GM12878 (cell line): ENCODE measurements around the gene PTPDC1.

ENCODE experiments used
- GATAD2B ChIP-seq: fragments of 450-650 bp; conservative IDR thresholded peaks from 2 replicates; pipeline ENCODE4 v1.6.1; 2017; ENCODE audit warnings: low read depth, mild to moderate bottlenecking, moderate library complexity
- TAF1 ChIP-seq: IDR thresholded peaks from 2 replicates; pipeline ENCODE4 v1.6.1; 2011; ENCODE audit warnings: mild to moderate bottlenecking, low read depth, low read length, borderline replicate concordance

DNA sequence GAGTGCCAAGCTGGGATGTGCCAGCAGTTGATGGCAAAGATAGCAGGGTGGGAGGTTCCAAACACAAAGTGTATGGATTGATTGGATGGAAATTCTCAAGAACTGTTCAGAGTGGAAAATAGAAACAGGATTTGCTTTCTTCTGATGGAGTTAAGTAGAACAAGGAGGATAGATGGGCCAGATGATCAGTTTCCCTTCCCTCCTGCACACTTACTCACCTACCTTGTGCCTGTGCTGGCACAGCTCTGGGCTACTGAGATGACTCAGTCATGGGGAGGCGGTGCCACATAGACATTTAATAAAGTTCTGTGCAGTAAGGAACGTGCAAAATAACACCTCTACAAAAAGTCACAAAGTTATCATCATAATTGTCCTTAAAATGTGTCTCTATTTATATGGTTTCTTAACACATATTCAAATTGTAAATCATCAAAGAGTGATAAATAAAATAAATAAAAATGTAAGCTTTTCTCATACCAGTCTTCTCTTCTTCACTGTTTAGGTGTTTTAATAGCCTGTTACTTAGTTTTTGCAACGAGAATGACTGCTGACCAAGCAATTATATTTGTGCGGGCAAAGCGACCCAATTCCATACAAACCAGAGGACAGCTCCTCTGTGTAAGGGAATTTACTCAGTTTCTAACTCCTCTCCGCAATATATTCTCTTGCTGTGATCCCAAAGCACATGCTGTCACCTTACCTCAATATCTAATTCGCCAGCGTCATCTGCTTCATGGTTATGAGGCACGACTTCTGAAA, 12.7 kb downstream of the PTPDC1 start:
- no peak for TF ChIP-seq TAF1
- TF ChIP-seq GATAD2B = no peak
